H1 (cell line): ENCODE measurements around the gene NPY2R. TPM values are rescaled to one million over a fixed set of nuclear protein-coding genes. Genes with fewer than 3 reads are reported as not detected.

Experiments used
- CTCF ChIA-PET: fragments of 300-600 bp; sonication (Branson Sonifier 250); formaldehyde crosslinking; loops from one replicate; lab custom pipeline; 2021; ENCODE audit not compliant: partially characterized antibody; lab: Charles Lee
- POLR2A ChIA-PET: fragments of 300-600 bp; sonication (Branson Sonifier 250); formaldehyde crosslinking; loops from one replicate; lab custom pipeline; 2021; ENCODE audit warnings: inconsistent platforms; ENCODE audit not compliant: partially characterized antibody; lab: Charles Lee
- DNase-seq, 2 experiments: peaks; one replicate each; pipeline versions ENCODE4 v3.0.0 to v3.0.0-alpha.2; 2010 to 2022; ENCODE audit warnings: low spot score in 2 of 2, low read depth in 1 of 2, mixed read lengths in 1 of 2
- FAIRE-seq: peaks from 2 replicates; lab custom pipeline; 2011; peaks lifted over from hg19 to GRCh38; lab: Jason Lieb, UNC
- H2AFZ ChIP-seq: 2 replicates; pipeline ENCODE4 v1.8.1; 2012; ENCODE audit warnings: low read length, inconsistent platforms
- H2AK5ac ChIP-seq: 2 replicates; pipeline ENCODE4 v1.6.1; 2013; ENCODE audit warnings: low read depth, low read length
- H2BK120ac ChIP-seq: replicated peaks from 2 replicates; pipeline ENCODE3; 2013; ENCODE audit warnings: low read depth, low read length, inconsistent platforms
- H2BK12ac ChIP-seq: 2 replicates; pipeline ENCODE4 v1.6.1; 2013; ENCODE audit warnings: low read depth, low read length
- H2BK15ac ChIP-seq: 2 replicates; pipeline ENCODE4 v1.6.1; 2013; ENCODE audit warnings: low read length
- H2BK20ac ChIP-seq: 2 replicates; pipeline ENCODE4 v1.6.1; 2013; ENCODE audit warnings: low read length
- H2BK5ac ChIP-seq: 2 replicates; pipeline ENCODE4 v1.6.1; 2013; ENCODE audit warnings: low read depth, low read length
- H3K14ac ChIP-seq: 2 replicates; pipeline ENCODE4 v1.6.1; 2013; ENCODE audit warnings: inconsistent platforms; ENCODE audit not compliant: insufficient read length
- H3K18ac ChIP-seq: 2 replicates; pipeline ENCODE4 v1.6.1; 2013; ENCODE audit warnings: low read length; ENCODE audit errors: extremely low read depth
- H3K23ac ChIP-seq: 2 replicates; pipeline ENCODE4 v1.6.1; 2013; ENCODE audit warnings: inconsistent platforms; ENCODE audit not compliant: insufficient read length
- H3K23me2 ChIP-seq: 2 replicates; pipeline ENCODE4 v1.6.1; 2013; ENCODE audit warnings: low read depth, low read length
- H3K27ac ChIP-seq: 2 replicates; pipeline ENCODE4 v1.6.1; 2011; ENCODE audit warnings: low read depth, low read length, inconsistent platforms
- H3K27me3 ChIP-seq, 4 experiments: replicated peaks in 1 of 4; 1 replicate in 1 of 4; 2 replicates in 3 of 4; pipeline versions ENCODE4 v1.6.1 to v1.8.1; 2011 to 2013; ENCODE audit warnings: low read length in 3 of 4, mild to moderate bottlenecking in 3 of 4, inconsistent platforms in 2 of 4, mixed read lengths in 2 of 4, moderate library complexity in 1 of 4; ENCODE audit not compliant: control insufficient read depth in 3 of 4, insufficient read depth in 3 of 4; ENCODE audit errors: extremely low read depth in 1 of 4
- H3K36me3 ChIP-seq, 4 experiments: 2 replicates each; pipeline versions ENCODE4 v1.6.1 to v1.8.1; 2011 to 2013; ENCODE audit warnings: mild to moderate bottlenecking in 4 of 4, low read length in 3 of 4, moderate library complexity in 2 of 4, control low read depth in 1 of 4, inconsistent platforms in 1 of 4; ENCODE audit not compliant: insufficient read depth in 4 of 4, control insufficient read depth in 2 of 4
- H3K4ac ChIP-seq: replicated peaks from 2 replicates; pipeline ENCODE3; 2013; ENCODE audit warnings: low read length, low read depth, mixed read lengths, inconsistent platforms; ENCODE audit not compliant: insufficient read length
- H3K4me1 ChIP-seq, 4 experiments: replicated peaks in 1 of 4; 1 replicate in 1 of 4; 2 replicates in 3 of 4; pipeline versions ENCODE4 v1.6.1 to v1.8.1; 2011 to 2013; ENCODE audit warnings: low read length in 3 of 4, inconsistent platforms in 2 of 4, mixed read lengths in 1 of 4; ENCODE audit not compliant: insufficient read depth in 4 of 4, control insufficient read depth in 3 of 4
- H3K4me2 ChIP-seq, 2 experiments: 2 replicates each; pipeline versions ENCODE4 v1.6.1 to v1.8.1; 2011 to 2013; ENCODE audit warnings: low read depth in 2 of 2, low read length in 2 of 2, control low read depth in 1 of 2, inconsistent platforms in 1 of 2, mild to moderate bottlenecking in 1 of 2; ENCODE audit not compliant: insufficient read depth in 1 of 2
- H3K4me3 ChIP-seq, 4 experiments: fragments of 200-600, 300-600 bp in 1 of 4; sonication (generic), shearing (Covaris generic), sonication (Bioruptor Twin) in 1 of 4; 2 replicates each; pipeline versions ENCODE4 v1.5.1 to v1.8.1; 2011 to 2016; ENCODE audit warnings: low read length in 4 of 4, low read depth in 3 of 4, control low read depth in 2 of 4, inconsistent platforms in 2 of 4, mild to moderate bottlenecking in 2 of 4, mixed read lengths in 1 of 4, moderate library complexity in 1 of 4; ENCODE audit not compliant: insufficient read depth in 2 of 4; ENCODE audit errors: extremely low read depth in 1 of 4
- H3K56ac ChIP-seq: replicated peaks from 2 replicates; pipeline ENCODE3; 2013; ENCODE audit warnings: low read depth, mild to moderate bottlenecking, mixed read lengths, low read length, inconsistent platforms; ENCODE audit not compliant: insufficient read length
- H3K79me1 ChIP-seq: 2 replicates; pipeline ENCODE4 v1.6.1; 2013; ENCODE audit warnings: low read depth, low read length, control low read depth
- H3K79me2 ChIP-seq, 2 experiments: 2 replicates each; pipeline versions ENCODE4 v1.6.1 to v1.8.1; 2012 to 2013; ENCODE audit warnings: low read length in 2 of 2, mild to moderate bottlenecking in 2 of 2, inconsistent platforms in 1 of 2; ENCODE audit not compliant: insufficient read depth in 2 of 2, control insufficient read depth in 1 of 2
- H3K9ac ChIP-seq, 4 experiments: replicated peaks in 1 of 4; 1 replicate in 1 of 4; 2 replicates in 3 of 4; pipeline versions ENCODE4 v1.6.1 to v1.8.1; 2011 to 2013; ENCODE audit warnings: low read depth in 3 of 4, low read length in 3 of 4, control low read depth in 2 of 4, mild to moderate bottlenecking in 2 of 4, moderate library complexity in 2 of 4, inconsistent platforms in 1 of 4; ENCODE audit errors: extremely low read depth in 1 of 4
- H3K9me3 ChIP-seq, 2 experiments: 2 replicates each; pipeline versions ENCODE4 v1.6.1 to v1.8.1; 2012 to 2013; ENCODE audit warnings: mild to moderate bottlenecking in 2 of 2, moderate library complexity in 2 of 2, control low read depth in 1 of 2, inconsistent platforms in 1 of 2, low read depth in 1 of 2, low read length in 1 of 2, mixed read lengths in 1 of 2; ENCODE audit not compliant: insufficient read depth in 2 of 2
- H4K20me1 ChIP-seq, 2 experiments: replicated peaks in 1 of 2; 2 replicates each; pipeline versions ENCODE3 to v1.8.1; 2011 to 2013; ENCODE audit warnings: inconsistent platforms in 2 of 2, low read length in 2 of 2, mild to moderate bottlenecking in 1 of 2; ENCODE audit not compliant: insufficient read depth in 2 of 2, control insufficient read depth in 1 of 2
- H4K5ac ChIP-seq: 2 replicates; pipeline ENCODE4 v1.6.1; 2013; ENCODE audit warnings: low read length, low read depth, mixed read lengths, inconsistent platforms; ENCODE audit not compliant: insufficient read length
- H4K8ac ChIP-seq: 2 replicates; pipeline ENCODE4 v1.8.0; 2013; ENCODE audit warnings: mild to moderate bottlenecking, moderate library complexity, low read length, inconsistent platforms; ENCODE audit not compliant: insufficient read depth; ENCODE audit errors: extremely low read depth
- H4K91ac ChIP-seq: replicated peaks from 2 replicates; pipeline ENCODE3; 2013; ENCODE audit warnings: low read length, mixed read lengths, inconsistent platforms; ENCODE audit not compliant: insufficient read length
- TEAD4 ChIP-seq: IDR thresholded peaks from 2 replicates; pipeline ENCODE4 v1.6.1; 2012; ENCODE audit warnings: low read depth, low read length, inconsistent platforms, mixed read lengths
- polyA plus RNA-seq, 7 experiments: library from polyadenylated mRNA; depleted of rRNA in 3 of 7; stranded (reverse) in 5 of 7; unstranded in 2 of 7; fragments of >200 nt in 5 of 7; fragments of 200-250 nt in 2 of 7; gene quantifications; 1 replicate in 5 of 7; 2 replicates in 1 of 7; 4 replicates in 1 of 7; pipeline versions ENCODE4 v1.2.1 to v1.2.3, GENCODE V29; 2011 to 2013; ENCODE audit warnings: missing spikeins in 2 of 7, mixed read lengths in 2 of 7
- total RNA-seq: library from RNA; stranded (reverse); fragmentation: NEBNext Ultra II Directional; extraction: Animal tissue kit (Norgen Biotek cat#: 25700); gene quantifications from 2 replicates; pipeline ENCODE4 v1.2.1, GENCODE V29; 2021
- TF ChIP-seq, protein P1 (sequence below), 3 experiments: IDR thresholded peaks; 1 replicate in 2 of 3; 2 replicates in 1 of 3; pipeline versions ENCODE4 v1.5.1 to v1.6.1; 2011; ENCODE audit warnings: low read length in 3 of 3, mild to moderate bottlenecking in 3 of 3, inconsistent platforms in 2 of 3, low read depth in 1 of 3, moderate library complexity in 1 of 3; ENCODE audit not compliant: insufficient read depth in 1 of 3; ENCODE audit errors: control extremely low read depth in 1 of 3
- TF ChIP-seq, protein P2 (sequence below): IDR thresholded peaks from 2 replicates; pipeline ENCODE4 v1.6.1; 2012; ENCODE audit warnings: low read length, inconsistent platforms

NPY2R gene
- total and polyA plus RNA-seq, 2 of the 8 experiments (the other 6 are each of a cell fraction or from before 2014, with no cell fraction given): 0.09 to 0.41 TPM

DNA sequence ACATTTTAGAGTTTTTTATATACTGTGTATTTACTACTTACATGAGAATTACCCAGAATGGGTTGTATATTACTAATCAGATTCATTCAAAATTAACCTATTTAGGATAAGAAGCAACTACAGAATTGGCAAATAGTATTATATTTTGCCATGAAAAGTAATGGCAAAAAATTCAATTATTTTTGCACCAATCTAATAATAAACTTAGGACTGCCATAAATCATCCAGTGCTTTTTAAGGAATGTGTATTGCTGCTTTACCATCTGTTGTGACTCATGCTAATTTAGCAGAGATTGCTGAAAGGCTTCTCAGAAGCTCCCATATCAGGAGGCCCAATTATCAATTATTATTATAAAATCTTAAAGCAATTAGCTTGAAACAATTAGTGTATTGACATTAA, 24.0 kb downstream of the NPY2R start:
- DNase-seq (no peak), FAIRE-seq (no peak)
- CTCF ChIA-PET: interaction anchor here (1.2 kb wide), 1 partner anchor 32 kb away, joined by 4 read pairs; no protein-coding TSS in a partner anchor
- Histone ChIP-seq H3K79me2 (no peaks in the 10 kb centered on the region), H2BK5ac (no peak overlapping the region), H3K79me1 (no peaks in the 10 kb centered on the region), H2AFZ (no peak overlapping the region), H3K4me3 (no peak overlapping the region), H2BK15ac (no peak overlapping the region), H4K20me1 (no peaks in the 10 kb centered on the region), H4K91ac (no peak overlapping the region), H4K5ac (no peak overlapping the region), H2BK12ac (no peak overlapping the region), H3K27ac (no peak overlapping the region), H2BK20ac (no peak overlapping the region), H3K14ac (no peak overlapping the region), H3K56ac (no peak overlapping the region), H3K4me1 (no peaks in the 10 kb centered on the region), H3K9ac (no peak overlapping the region), H4K8ac (no peak overlapping the region), H3K9me3 (no peaks in the 10 kb centered on the region), H2AK5ac (no peak overlapping the region), H3K23ac (no peak overlapping the region), H3K18ac (no peak overlapping the region), H3K23me2 (no peaks in the 10 kb centered on the region), H3K36me3 (no peaks in the 10 kb centered on the region), H3K4me2 (no peak overlapping the region), H2BK120ac (no peak overlapping the region), H3K4ac (no peak overlapping the region), H3K27me3 (no peaks in the 10 kb centered on the region)
- TF ChIP-seq, protein P1, sequence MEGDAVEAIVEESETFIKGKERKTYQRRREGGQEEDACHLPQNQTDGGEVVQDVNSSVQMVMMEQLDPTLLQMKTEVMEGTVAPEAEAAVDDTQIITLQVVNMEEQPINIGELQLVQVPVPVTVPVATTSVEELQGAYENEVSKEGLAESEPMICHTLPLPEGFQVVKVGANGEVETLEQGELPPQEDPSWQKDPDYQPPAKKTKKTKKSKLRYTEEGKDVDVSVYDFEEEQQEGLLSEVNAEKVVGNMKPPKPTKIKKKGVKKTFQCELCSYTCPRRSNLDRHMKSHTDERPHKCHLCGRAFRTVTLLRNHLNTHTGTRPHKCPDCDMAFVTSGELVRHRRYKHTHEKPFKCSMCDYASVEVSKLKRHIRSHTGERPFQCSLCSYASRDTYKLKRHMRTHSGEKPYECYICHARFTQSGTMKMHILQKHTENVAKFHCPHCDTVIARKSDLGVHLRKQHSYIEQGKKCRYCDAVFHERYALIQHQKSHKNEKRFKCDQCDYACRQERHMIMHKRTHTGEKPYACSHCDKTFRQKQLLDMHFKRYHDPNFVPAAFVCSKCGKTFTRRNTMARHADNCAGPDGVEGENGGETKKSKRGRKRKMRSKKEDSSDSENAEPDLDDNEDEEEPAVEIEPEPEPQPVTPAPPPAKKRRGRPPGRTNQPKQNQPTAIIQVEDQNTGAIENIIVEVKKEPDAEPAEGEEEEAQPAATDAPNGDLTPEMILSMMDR (IDR thresholded peaks at IDR 0.05; ENCODE audit: control extremely low read depth in 1 of 3, insufficient read depth in 1 of 3, low read depth in 1 of 3, low read length in 3 of 3): no peak
- no peak for TF ChIP-seq TEAD4
- TF ChIP-seq, protein P2, sequence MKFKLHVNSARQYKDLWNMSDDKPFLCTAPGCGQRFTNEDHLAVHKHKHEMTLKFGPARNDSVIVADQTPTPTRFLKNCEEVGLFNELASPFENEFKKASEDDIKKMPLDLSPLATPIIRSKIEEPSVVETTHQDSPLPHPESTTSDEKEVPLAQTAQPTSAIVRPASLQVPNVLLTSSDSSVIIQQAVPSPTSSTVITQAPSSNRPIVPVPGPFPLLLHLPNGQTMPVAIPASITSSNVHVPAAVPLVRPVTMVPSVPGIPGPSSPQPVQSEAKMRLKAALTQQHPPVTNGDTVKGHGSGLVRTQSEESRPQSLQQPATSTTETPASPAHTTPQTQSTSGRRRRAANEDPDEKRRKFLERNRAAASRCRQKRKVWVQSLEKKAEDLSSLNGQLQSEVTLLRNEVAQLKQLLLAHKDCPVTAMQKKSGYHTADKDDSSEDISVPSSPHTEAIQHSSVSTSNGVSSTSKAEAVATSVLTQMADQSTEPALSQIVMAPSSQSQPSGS: no peak
- POLR2A ChIA-PET: no interaction called here
